Kidney epithelial cell (primary cell): ENCODE results near the gene MMP17. TPM values are rescaled to one million over a fixed set of nuclear protein-coding genes. Genes with fewer than 3 reads are reported as not detected.

Experiments
- DNase-seq: peaks from one replicate; pipeline ENCODE4 v3.0.0-alpha.2; 2010; ENCODE audit warnings: low read depth
- H3K27me3 ChIP-seq: 2 replicates; pipeline ENCODE4 v1.6.0; 2011; ENCODE audit warnings: low read length; ENCODE audit not compliant: control insufficient read depth, insufficient read depth
- H3K36me3 ChIP-seq: 2 replicates; pipeline ENCODE4 v1.5.1; 2011; ENCODE audit warnings: low read length; ENCODE audit not compliant: control insufficient read depth, insufficient read depth
- H3K4me3 ChIP-seq: 2 replicates; pipeline ENCODE4 v1.5.1; 2011; ENCODE audit warnings: low read depth, mild to moderate bottlenecking, control low read depth, low read length
- total RNA-seq: library from RNA; depleted of rRNA; stranded (reverse); fragments of >200 nt; gene quantifications from 2 replicates; pipeline ENCODE4 v1.2.3, GENCODE V29; 2015
- TF ChIP-seq, protein P1 (sequence below): IDR thresholded peaks from 2 replicates; pipeline ENCODE4 v1.5.1; 2011; ENCODE audit warnings: mild to moderate bottlenecking, moderate library complexity, low read length, control low read depth, inconsistent platforms; ENCODE audit not compliant: insufficient read depth, poor library complexity, severe bottlenecking

Gene MMP17
- total RNA-seq, 1 donor from 2014 or later, result 1.7 TPM

DNA sequence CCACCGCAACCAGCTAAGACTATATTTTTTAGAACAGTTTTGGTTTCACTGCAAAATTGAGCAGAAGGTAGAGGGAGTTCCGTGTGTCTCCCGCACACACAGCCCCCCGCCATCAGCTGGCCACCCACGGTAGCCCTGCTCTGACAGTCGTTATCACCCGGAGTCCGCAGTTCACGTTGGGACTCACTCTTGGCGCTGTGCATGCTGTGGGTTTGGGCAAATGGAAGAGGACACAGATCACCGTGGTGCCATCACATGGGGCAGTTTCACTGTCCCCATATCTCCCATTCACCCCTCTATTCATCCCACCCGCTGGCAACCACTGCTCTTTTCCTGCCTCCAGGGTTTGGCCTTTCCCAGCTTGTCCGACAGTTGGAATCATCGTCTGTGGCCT is 34.4 kb downstream of the MMP17 start:
- TF ChIP-seq, protein P1, sequence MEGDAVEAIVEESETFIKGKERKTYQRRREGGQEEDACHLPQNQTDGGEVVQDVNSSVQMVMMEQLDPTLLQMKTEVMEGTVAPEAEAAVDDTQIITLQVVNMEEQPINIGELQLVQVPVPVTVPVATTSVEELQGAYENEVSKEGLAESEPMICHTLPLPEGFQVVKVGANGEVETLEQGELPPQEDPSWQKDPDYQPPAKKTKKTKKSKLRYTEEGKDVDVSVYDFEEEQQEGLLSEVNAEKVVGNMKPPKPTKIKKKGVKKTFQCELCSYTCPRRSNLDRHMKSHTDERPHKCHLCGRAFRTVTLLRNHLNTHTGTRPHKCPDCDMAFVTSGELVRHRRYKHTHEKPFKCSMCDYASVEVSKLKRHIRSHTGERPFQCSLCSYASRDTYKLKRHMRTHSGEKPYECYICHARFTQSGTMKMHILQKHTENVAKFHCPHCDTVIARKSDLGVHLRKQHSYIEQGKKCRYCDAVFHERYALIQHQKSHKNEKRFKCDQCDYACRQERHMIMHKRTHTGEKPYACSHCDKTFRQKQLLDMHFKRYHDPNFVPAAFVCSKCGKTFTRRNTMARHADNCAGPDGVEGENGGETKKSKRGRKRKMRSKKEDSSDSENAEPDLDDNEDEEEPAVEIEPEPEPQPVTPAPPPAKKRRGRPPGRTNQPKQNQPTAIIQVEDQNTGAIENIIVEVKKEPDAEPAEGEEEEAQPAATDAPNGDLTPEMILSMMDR, result no peak
- Histone ChIP-seq H3K27me3 (no peaks in the 10 kb centered on the region), H3K4me3 (no peak overlapping the region), H3K36me3 (no peaks in the 10 kb centered on the region)
- no peak for DNase-seq

DNA sequence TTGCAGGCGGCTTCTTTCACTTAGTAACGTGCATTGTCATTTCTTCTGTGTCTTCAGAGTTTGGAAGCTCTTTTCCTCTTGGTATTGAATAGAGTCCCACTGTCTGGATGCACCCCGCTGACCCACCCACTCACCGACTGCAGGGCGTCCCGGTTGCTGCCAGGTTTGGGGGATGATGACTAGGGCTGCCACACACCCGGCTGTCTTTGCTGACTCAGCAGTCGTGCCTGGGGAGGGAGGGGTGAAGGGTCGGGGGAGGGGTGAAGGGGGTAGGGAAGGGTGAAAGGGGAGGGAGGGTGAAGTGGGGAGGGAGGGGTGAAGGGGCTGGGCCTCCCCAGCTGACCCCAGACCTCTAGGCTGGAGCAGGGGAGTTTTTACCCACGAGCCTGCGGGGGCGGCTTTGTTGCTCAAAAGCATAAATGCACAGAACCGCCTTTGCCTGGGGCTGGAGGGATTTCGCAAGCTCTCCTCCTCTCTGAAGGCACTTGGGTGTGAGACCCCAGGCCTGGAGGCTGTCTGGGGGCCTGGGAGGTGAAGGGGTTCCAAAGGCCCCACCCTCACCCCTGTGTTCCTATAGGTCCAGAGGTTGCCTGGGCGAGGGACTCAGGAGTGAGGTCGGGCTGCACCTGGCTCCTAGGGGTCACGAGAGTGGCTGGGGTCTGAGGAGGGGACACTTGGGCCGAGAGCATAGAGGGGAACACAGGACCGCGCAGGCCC is 35.0 kb downstream of the MMP17 start:
- H3K27me3 ChIP-seq, result no peaks in the 10 kb centered on the region
- no peaks in the 10 kb centered on the region for H3K36me3 ChIP-seq
- H3K4me3 ChIP-seq, result no peak overlapping the region
- DNase-seq, result no peak
- TF ChIP-seq, protein P1, result no peak

DNA sequence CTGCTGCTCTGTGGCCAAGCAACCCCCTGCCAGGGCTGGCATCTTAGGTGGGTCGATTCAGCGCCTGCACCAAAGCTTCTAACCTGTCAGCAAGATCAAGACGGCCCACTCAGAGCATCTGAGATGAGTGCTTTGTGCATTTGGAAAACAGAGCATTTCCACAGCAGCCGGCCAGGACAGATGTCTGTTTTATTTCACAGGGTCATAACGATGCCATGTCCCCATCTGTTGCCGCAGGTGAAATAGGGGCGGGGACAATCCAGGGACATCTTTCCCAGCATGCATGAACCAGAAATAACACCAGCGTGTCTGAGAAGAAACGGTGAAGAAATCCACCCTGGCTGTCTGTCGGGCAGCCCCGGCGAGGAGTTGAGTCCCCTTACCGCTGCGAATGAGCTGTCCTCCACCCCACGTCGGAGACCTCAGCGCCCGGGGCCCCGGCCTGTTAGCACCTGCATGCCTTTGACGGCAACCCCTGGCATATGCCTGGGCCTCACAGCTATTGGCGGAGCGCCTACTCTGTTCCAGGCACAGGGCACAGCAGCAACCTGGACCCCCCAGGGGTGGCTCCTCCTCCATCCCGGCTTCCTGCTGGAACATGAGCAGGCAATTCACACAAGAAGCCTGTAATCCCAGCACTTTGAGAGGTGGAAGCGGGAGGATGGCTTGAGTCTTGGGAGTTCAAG is 35.7 kb downstream of the MMP17 start:
- Histone ChIP-seq H3K27me3 (no peaks in the 10 kb centered on the region), H3K4me3 (no peak overlapping the region), H3K36me3 (no peaks in the 10 kb centered on the region)
- no peak for DNase-seq
- TF ChIP-seq, protein P1, result no peak

DNA sequence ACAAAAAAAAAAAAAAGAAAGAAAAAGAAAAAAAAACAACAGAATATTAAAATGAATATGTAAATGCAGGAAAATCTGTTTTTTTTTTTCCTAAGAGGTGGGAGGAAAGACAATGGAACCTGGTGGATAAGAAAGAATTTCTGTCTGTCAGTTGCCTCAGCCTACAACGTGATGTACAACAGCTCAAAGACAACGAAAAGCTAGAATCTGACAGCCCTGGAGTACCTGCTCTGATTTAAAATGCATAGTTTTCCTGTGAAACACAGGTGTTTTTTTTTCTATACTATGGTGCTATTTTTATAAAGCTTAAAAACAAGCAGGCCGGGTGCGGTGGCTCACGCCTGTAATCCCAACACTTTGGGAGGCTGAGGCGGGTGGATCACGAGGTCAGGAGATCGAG is 36.3 kb downstream of the MMP17 start:
- no peak for DNase-seq
- H3K4me3 ChIP-seq, result no peak overlapping the region
- no peaks in the 10 kb centered on the region for H3K36me3 ChIP-seq
- no peaks in the 10 kb centered on the region for H3K27me3 ChIP-seq
- TF ChIP-seq, protein P1, result no peak

DNA sequence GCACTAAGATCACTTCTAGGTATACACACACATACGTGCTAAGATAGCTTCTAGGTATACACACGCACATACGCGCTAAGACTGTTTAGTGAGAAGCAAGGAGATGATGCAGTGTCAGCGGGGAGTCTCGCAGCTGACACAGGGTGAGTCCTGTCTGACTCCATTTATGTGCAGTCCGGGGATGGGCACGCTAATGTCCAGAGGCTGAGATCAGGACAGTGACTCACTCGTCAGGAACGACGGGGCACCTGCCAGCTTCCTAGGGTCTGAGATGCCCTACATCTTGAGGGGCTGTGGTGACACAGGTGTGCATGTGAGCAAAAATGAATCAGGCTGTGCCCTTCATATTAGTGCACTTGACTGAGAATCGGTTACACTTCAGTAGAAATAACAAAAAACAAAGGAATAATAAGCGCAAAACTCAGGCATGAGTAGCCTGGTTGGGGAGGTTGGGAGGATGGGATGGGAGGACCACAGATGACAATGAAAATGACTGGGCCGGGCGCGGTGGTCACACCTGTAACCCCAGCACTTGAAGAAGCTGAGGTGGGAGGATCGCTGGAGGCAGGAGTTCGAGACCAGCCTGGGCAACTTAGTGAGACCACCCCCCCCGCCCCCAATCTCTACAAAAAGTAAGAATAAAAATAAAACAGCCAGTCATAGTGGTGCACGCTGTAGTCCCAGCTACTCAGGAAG is 37.1 kb downstream of the MMP17 start:
- no peaks in the 10 kb centered on the region for H3K36me3 ChIP-seq
- DNase-seq, result peak; percentile 67
- TF ChIP-seq, protein P1, result no peak
- H3K27me3 ChIP-seq, result no peaks in the 10 kb centered on the region
- no peak overlapping the region for H3K4me3 ChIP-seq
